CD4-positive, CD25-positive, alpha-beta regulatory T cell (primary cell): ENCODE data around the gene RPS18. TPM values are rescaled to one million over a fixed set of nuclear protein-coding genes. Genes with fewer than 3 reads are reported as not detected.

ENCODE experiments used
- ATAC-seq, 2 donors: fragments of 150-1000 bp; cut with Tn5 transposase; one replicate each; pipeline ENCODE4 v1.10.0; 2021; ENCODE audit warnings: low read depth in 2 of 2, moderate number of reproducible peaks in 2 of 2, moderate library complexity in 1 of 2
- DNase-seq, 3 donors: peaks; one replicate each; pipeline versions ENCODE4 v3.0.0 to v3.0.0-alpha.2; 2012 to 2022; ENCODE audit warnings: mixed read lengths in 1 of 3
- H3K27ac ChIP-seq: one replicate; pipeline ENCODE4 v1.7.0; 2013; ENCODE audit warnings: mild to moderate bottlenecking, low read length; ENCODE audit not compliant: insufficient read depth, poor library complexity, severe bottlenecking
- H3K27me3 ChIP-seq: one replicate; pipeline ENCODE4 v1.7.0; 2013; ENCODE audit warnings: low read length; ENCODE audit not compliant: control insufficient read depth, insufficient read depth
- H3K36me3 ChIP-seq: one replicate; pipeline ENCODE4 v1.7.0; 2013; ENCODE audit warnings: mild to moderate bottlenecking, low read length, moderate library complexity; ENCODE audit not compliant: control insufficient read depth, insufficient read depth
- H3K4me1 ChIP-seq: 2 replicates; pipeline ENCODE4 v1.7.0; 2013; ENCODE audit warnings: mild to moderate bottlenecking, low read length; ENCODE audit not compliant: insufficient read depth, control insufficient read depth, poor library complexity, severe bottlenecking
- H3K4me3 ChIP-seq: one replicate; pipeline ENCODE4 v1.7.0; 2013; ENCODE audit warnings: low read depth, mild to moderate bottlenecking, low read length, moderate library complexity
- H3K9me3 ChIP-seq, 2 experiments: 1 replicate in 1 of 2; 2 replicates in 1 of 2; pipeline ENCODE4 v1.7.0; 2013; ENCODE audit warnings: low read length in 2 of 2, mild to moderate bottlenecking in 1 of 2, moderate library complexity in 1 of 2; ENCODE audit not compliant: control insufficient read depth in 2 of 2
- H3K27ac Mint-ChIP-seq, 3 donors: one replicate each; pipeline ENCODE4 v1.8.0; 2020 to 2022; ENCODE audit warnings: mild to moderate bottlenecking in 3 of 3, mixed read lengths in 3 of 3, moderate library complexity in 2 of 3
- H3K27me3 Mint-ChIP-seq: one replicate; pipeline ENCODE4 v1.8.0; 2022; ENCODE audit warnings: mild to moderate bottlenecking, mixed read lengths
- H3K36me3 Mint-ChIP-seq: one replicate; pipeline ENCODE4 v1.8.0; 2020; ENCODE audit warnings: mixed read lengths
- H3K4me1 Mint-ChIP-seq, 4 donors: one replicate each; pipeline ENCODE4 v1.8.0; 2020 to 2022; ENCODE audit warnings: mixed read lengths in 4 of 4, mild to moderate bottlenecking in 1 of 4
- H3K4me3 Mint-ChIP-seq, 4 donors: one replicate each; pipeline ENCODE4 v1.8.0; 2020 to 2022; ENCODE audit warnings: mild to moderate bottlenecking in 4 of 4, mixed read lengths in 4 of 4, moderate library complexity in 3 of 4
- H3K9me3 Mint-ChIP-seq, 7 donors: one replicate each; pipeline ENCODE4 v1.8.0; 2020 to 2022; ENCODE audit warnings: mixed read lengths in 7 of 7, mild to moderate bottlenecking in 3 of 7, moderate library complexity in 2 of 7
- polyA plus RNA-seq, 4 donors: library from polyadenylated mRNA; unstranded; fragments of 300-500 nt; fragmentation: Illumina TruSeq; gene quantifications; one replicate each; pipeline ENCODE4 v1.2.3, GENCODE V29; 2021
- total RNA-seq: library from RNA; stranded (reverse); gene quantifications from one replicate; pipeline ENCODE4 v1.2.3, GENCODE V29; 2022

The RPS18 gene
- total and polyA plus RNA-seq, 5 donors from 2014 or later, result 2,198 to 10,525 (median 7,077) TPM

DNA sequence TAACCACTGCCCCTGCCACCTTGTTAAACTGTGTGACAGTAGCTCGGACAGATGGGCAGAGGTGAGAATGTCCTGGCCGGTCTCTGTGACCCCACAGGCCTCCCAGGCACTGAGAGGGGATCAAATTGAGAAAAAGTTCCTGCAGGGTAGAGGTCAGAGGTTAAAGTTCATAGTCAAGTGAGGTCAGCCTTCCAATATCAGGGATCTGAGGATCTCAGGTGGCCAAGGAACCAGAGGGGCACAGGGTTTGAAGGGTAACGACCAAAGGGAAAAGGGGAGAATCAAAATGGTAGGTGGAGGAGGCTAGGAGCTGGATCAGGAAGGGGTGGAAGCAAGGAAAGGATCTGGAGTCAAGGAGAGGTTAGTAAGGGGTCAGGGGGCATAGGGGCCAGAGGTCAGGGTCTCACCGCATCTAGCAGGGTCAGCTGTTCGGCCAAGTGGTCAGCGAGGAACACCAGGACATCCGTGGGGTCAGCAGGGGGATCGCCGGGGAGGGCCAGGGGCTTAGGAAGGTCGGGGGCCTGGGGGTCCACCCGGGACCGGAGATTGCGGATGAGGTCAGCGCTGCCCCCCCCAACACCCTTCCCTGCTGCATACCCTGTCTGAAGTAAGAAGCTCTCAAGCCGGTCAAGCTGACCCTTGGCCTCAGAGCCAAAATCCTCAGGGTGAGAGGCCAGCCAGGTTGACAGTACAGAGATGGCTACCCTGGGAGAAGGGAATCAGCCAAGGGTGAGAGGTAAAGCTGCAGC, 23.9 kb downstream of the RPS18 start:
- Histone ChIP-seq H3K36me3 (peaks cover 45% of the 10 kb centered on the region), H3K4me1 (peaks cover 27% of the 10 kb centered on the region), H3K9me3 (no peaks in the 10 kb centered on the region), H3K27ac (no peak overlapping the region), H3K4me3 (no peak overlapping the region), H3K27me3 (no peaks in the 10 kb centered on the region)
- Mint-ChIP-seq H3K4me3 (peak overlapping the region; percentile 49 to 100 (median 78)), H3K9me3 (peaks cover 0 to 3% (median 0%) of the 10 kb centered on the region in 7 donors), H3K27me3 (peaks cover 10% of the 10 kb centered on the region), H3K27ac (peak overlapping the region; percentile 40 to 100 (median 67)), H3K36me3 (peaks cover 8% of the 10 kb centered on the region), H3K4me1 (peaks cover 5 to 47% (median 20%) of the 10 kb centered on the region in 4 donors)
- DNase-seq (no peak), ATAC-seq (no peak)

DNA sequence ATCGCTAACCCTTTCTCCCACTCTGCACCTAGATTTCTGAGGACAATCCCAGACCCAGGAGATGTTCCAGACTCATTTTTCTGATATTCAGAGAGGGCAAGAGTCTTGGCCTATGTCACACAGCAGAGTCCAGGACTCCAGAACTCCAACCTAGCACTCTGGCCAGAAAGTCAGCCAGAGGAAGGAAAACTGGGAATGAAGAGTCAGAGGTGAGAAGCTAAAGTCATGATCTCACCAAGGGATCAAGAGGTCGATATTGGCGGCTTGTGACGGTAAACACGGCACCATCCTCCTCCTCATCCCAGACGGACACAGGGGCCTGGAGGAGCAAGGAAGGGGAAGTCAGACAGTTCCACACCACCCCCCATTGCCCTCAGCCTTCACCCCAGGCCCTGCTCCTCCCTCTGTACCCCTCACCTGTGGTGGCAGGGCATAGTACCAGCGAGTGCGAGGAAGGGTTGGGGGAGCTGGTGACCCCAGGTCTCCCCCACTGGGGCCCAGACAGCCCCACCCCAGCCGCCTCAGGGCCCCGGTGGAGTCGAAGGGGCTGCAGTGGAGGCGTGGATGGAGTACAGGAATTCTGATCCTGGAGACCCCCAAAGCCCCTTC, 25.0 kb downstream of the RPS18 start:
- peaks cover 39% of the 10 kb centered on the region for H3K36me3 ChIP-seq
- H3K36me3 Mint-ChIP-seq, result peaks cover 8% of the 10 kb centered on the region
- peak overlapping the region; percentile 80 to 100 (median 97) for H3K4me3 Mint-ChIP-seq
- H3K4me3 ChIP-seq, result no peak overlapping the region
- no peak for DNase-seq
- peaks cover 10% of the 10 kb centered on the region for H3K27me3 Mint-ChIP-seq
- no peak for ATAC-seq
- H3K27me3 ChIP-seq, result no peaks in the 10 kb centered on the region
- peaks cover 0 to 51% (median 22%) of the 10 kb centered on the region in 4 donors for H3K4me1 Mint-ChIP-seq
- H3K4me1 ChIP-seq, result peaks cover 27% of the 10 kb centered on the region
- peaks cover 0 to 3% (median 0%) of the 10 kb centered on the region in 7 donors for H3K9me3 Mint-ChIP-seq
- H3K27ac Mint-ChIP-seq, result peak overlapping the region in 2 of 3 donors; percentile 55 to 100
- H3K27ac ChIP-seq, result peak overlapping the region; percentile 92
- H3K9me3 ChIP-seq, result no peaks in the 10 kb centered on the region

DNA sequence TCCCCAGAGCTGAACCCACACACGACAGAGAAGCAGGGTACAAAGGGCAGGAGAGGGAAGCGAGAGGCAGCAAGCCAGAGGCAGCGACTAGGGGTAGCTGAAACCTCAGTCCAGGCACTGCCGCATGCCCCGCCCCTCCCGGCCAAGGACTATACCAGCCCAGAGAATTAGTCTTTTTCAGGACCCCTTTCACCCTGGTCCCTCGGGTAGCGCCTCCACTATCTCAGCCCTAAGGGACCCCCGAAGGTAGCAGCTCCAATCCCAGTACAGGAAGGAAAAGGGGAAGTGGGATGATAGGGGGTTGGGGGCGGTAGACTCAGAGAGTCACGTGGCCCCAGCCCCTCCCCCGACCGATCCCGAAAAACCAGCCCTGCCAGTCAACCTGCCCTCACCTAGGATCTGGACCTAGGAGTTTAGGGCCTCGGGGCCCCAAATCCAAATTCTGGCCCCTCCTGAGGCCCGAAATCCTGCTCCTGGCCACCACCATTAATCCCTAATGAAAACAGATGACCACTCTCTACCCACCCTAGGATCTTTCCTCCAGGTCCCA, 25.6 kb downstream of the RPS18 start:
- Histone ChIP-seq H3K36me3 (peaks cover 34% of the 10 kb centered on the region), H3K27me3 (no peaks in the 10 kb centered on the region), H3K4me1 (peaks cover 27% of the 10 kb centered on the region), H3K27ac (peak overlapping the region; percentile 92), H3K4me3 (no peak overlapping the region), H3K9me3 (no peaks in the 10 kb centered on the region)
- H3K36me3 Mint-ChIP-seq, result peaks cover 8% of the 10 kb centered on the region
- DNase-seq, result no peak
- peaks cover 10% of the 10 kb centered on the region for H3K27me3 Mint-ChIP-seq
- H3K9me3 Mint-ChIP-seq, result peaks cover 0 to 3% (median 0%) of the 10 kb centered on the region in 7 donors
- H3K4me3 Mint-ChIP-seq, result peak overlapping the region; percentile 80 to 100 (median 97)
- peaks cover 0 to 48% (median 22%) of the 10 kb centered on the region in 4 donors for H3K4me1 Mint-ChIP-seq
- no peak for ATAC-seq
- H3K27ac Mint-ChIP-seq, result peak overlapping the region in 1 of 3 donors; percentile 100

DNA sequence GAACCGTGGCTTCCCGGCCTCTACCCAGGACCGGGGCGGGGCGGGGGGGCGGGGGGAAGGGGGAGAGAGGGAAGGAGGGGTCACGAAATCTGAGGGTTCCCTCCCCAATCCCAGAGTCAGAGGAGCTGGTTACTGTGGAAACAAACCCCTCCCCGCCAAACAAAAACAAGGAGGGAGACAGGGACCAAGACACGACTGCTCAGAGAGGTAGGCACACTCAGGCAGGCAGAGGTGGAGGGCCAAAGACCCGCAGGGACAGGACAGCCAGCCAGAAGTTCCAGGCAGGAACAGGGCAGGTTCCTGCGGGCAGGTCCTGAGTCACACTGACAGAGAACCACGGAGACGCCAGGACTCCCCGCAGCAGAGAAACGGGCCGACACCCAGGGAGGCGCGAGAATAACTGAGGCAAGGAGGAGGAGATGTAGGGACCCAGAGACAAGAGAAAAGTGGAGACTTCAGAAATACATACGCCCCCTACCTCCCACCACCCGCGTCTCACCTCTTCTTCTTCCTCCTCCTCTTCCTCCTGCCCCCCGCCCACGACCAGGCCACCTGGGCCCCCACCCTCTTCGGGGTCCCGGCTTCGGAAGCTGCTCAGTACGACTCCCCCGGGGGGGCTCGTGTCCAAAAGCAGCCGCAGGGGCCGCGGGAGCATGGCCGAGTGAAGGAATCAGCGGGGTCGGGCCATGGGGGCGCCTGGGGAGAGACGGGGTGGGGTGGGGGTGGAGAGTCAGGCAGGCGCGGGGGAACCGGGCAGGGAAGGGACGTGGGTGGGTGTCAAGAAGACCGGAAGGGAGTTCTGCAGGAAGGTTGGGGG, 26.3 kb downstream of the RPS18 start:
- H3K27ac Mint-ChIP-seq, result peak overlapping the region; percentile 98 to 100 (median 100)
- H3K27ac ChIP-seq, result peak overlapping the region; percentile 92
- DNase-seq (peak; percentile 54 to 69 (median 63)), ATAC-seq (peak in 1 of 2 donors; percentile 6)
- H3K4me3 ChIP-seq, result peak overlapping the region; percentile 67
- peaks cover 10% of the 10 kb centered on the region for H3K27me3 Mint-ChIP-seq
- peak overlapping the region; percentile 95 to 100 (median 100) for H3K4me3 Mint-ChIP-seq
- no peaks in the 10 kb centered on the region for H3K9me3 ChIP-seq
- H3K4me1 ChIP-seq, result peaks cover 27% of the 10 kb centered on the region
- peaks cover 8% of the 10 kb centered on the region for H3K36me3 Mint-ChIP-seq
- H3K9me3 Mint-ChIP-seq, result peaks cover 0 to 3% (median 0%) of the 10 kb centered on the region in 7 donors
- no peaks in the 10 kb centered on the region for H3K27me3 ChIP-seq
- H3K4me1 Mint-ChIP-seq, result peaks cover 0 to 48% (median 22%) of the 10 kb centered on the region in 4 donors
- H3K36me3 ChIP-seq, result peaks cover 30% of the 10 kb centered on the region

DNA sequence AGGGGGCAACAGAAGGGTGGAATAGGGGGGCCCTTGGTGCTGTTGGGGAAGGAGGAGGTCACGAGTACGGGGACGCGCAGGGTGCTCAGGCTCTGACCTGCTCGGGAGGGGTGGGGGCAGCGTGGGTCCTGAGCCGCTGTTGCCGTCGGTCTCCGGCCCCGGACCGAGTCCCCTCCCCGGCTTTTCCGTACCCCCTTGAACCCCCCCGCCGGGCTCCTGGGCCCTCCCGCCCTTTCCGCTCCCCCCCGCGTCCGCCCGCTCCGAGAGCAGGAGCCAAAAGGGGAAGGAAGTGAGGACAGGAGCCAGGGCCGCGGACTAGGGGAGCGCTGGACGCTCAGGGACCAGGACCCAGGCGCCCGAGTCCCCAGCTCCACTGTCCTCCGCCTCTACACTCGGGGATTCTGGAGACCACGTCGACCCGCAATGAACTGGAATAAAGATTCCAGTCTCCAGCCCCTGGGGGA, 26.9 kb downstream of the RPS18 start, which contains the start of gene RGL2:
TSS of gene RGL2 (minus strand) at position 170 of the 464 bp plus-strand sequence. CDS start 332 bp downstream, outside the sequence.
- peak in 2 of 3 donors; percentile 54 to 78 for DNase-seq
- peak within 1 kb of the TSS; percentile 98 to 100 (median 100) for H3K27ac Mint-ChIP-seq
- ATAC-seq, result peak; percentile 34 to 45
- H3K27me3 ChIP-seq, result no peaks in the 10 kb centered on the region
- peak within 1 kb of the TSS; percentile 90 for H3K4me3 ChIP-seq
- peaks cover 0 to 3% (median 0%) of the 10 kb centered on the region in 7 donors for H3K9me3 Mint-ChIP-seq
- no peaks in the 10 kb centered on the region for H3K9me3 ChIP-seq
- H3K4me3 Mint-ChIP-seq, result peak within 1 kb of the TSS; percentile 99 to 100 (median 100)
- peaks cover 0 to 52% (median 26%) of the 10 kb centered on the region in 4 donors for H3K4me1 Mint-ChIP-seq
- H3K36me3 ChIP-seq, result peaks cover 30% of the 10 kb centered on the region
- peaks cover 14% of the 10 kb centered on the region for H3K36me3 Mint-ChIP-seq
- peaks cover 27% of the 10 kb centered on the region for H3K4me1 ChIP-seq
- H3K27me3 Mint-ChIP-seq, result peaks cover 10% of the 10 kb centered on the region
- H3K27ac ChIP-seq, result peak within 1 kb of the TSS; percentile 92

DNA sequence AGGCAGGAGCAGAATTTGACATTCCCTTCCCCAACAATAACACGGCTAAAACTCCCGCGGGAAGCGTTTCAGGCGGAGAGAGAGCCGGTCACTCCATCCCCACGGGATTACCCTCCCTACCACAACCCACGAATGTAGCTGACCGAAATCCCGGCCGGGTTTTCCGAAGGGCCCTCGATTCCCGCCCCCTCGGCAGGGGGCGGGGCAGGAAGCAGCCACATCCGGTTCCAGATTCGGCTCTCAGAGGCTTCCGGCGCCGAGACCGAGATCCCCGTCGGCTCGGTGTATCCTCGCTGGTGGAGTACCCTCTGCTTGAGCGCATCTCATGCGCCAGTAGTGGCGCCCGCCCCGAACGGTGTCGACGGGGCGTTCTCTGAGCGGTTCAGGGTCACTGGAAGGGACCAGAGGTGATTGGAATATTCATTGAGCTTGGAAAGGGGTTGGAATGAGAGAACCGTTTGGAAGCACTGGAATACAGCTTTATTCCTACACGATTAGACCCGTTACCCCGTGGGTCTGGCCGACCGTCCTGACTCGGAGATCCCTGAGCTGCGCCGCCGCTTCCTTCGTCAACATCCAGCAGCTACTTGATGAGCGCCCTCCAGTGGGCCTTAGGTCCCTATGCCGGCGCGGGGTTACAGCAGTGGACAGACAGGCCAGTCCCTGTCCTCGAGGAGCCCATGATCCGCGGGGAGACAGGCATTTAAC, 27.5 kb downstream of the RPS18 start:
- DNase-seq (peak; percentile 88 to 96 (median 92)), ATAC-seq (peak; percentile 86 to 87)
- Mint-ChIP-seq H3K4me3 (peak overlapping the region; percentile 99 to 100 (median 100)), H3K27ac (peak overlapping the region; percentile 98 to 100 (median 100)), H3K4me1 (peaks cover 0 to 50% (median 26%) of the 10 kb centered on the region in 4 donors), H3K36me3 (peaks cover 11% of the 10 kb centered on the region), H3K27me3 (peaks cover 10% of the 10 kb centered on the region), H3K9me3 (peaks cover 0 to 3% (median 0%) of the 10 kb centered on the region in 7 donors)
- H3K27ac ChIP-seq, result peak overlapping the region; percentile 92
- H3K36me3 ChIP-seq, result peaks cover 34% of the 10 kb centered on the region
- no peaks in the 10 kb centered on the region for H3K9me3 ChIP-seq
- peaks cover 27% of the 10 kb centered on the region for H3K4me1 ChIP-seq
- H3K27me3 ChIP-seq, result no peaks in the 10 kb centered on the region
- H3K4me3 ChIP-seq, result peak overlapping the region; percentile 90
